Fibroblast of peridontal ligament (primary cell): ENCODE data around the gene RUNX3.

ENCODE experiments used
- DNase-seq: peaks from one replicate; pipeline ENCODE4 v3.0.0-alpha.2; 2010; ENCODE audit errors: extremely low read depth

The RUNX3 gene

DNA sequence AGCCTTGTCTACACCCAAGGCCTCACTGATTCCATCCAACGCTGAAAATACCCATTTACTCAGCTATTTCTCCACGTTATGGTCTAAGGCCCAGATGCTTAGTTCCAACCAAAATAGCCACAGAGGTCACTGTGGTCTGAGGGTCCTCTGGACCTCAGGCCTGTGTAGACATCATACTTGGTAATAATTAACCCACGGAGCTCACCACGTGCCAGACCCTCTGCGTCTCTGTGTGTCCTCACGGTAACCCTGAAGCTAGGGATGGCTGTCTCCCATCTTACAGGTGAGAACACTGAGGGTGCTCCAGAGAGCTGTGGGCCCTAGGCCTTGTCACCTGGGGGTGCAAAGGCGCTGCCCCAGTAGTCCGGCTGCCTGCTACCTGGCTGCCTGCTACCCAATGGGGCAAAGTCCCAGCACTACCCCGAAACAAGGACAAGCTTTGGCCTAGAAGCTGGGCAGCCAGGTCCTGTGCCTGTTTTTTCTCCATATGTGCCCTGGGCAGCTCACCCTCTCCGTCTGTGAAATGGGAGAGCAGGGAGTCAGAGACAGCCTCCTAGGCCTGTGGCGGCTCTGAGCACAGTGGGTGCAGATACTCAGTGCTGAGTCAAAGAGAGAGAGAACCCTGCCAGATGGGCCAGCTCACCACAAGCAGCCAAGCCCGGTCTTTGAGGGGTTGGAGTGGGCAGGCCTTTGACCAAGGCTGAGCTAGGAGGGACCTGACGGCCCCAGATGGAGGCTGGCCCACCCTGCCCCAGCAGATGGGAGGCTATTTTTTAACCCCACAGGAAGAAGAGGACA, 17.0 kb upstream of the RUNX3 start:
- peak; percentile 17 for DNase-seq

DNA sequence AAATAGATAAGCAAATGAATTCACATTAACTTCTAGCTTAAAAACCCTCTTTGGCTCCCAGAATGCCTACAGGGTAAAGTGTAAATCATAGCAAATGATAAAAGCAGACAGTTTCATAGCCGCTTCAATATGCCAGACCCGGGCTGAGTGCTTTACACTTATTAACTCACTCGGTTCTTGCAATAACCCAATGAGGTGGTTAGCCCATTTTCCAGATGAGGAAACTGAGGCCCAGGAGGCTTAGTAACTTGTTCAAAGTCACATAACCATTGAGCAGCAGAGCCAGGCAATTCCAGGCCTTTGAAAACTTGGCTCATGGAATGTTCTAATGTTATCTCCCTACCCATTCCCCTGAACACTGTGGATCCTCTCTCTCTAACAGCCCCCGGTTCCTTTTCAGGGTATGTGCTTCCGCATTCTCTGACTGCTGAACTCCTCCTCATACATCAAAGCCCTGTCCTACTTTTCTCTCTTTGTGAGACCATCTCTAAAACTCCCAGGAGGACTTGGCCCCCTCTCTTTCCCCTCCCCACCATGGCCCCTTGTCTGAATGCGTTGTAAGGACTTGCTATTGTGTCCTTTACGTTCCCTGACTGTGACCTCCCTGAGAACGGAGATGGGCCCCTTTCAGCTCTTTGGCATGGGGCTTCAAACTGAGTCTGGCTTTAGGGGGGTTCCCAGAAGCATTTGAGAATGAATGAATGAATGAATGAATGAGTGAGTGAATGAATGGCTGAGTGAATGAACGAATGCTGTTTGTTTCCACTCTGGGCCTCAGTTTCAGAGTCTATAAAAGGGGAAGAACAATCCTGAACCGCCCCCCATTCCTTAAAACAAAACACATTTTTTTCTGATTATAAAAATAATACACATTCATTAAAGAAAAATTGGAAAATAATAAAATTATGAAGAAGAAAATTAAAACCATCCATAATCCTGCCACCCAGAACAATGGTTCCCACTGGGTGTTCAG, 15.6 kb upstream of the RUNX3 start:
- no peak for DNase-seq

DNA sequence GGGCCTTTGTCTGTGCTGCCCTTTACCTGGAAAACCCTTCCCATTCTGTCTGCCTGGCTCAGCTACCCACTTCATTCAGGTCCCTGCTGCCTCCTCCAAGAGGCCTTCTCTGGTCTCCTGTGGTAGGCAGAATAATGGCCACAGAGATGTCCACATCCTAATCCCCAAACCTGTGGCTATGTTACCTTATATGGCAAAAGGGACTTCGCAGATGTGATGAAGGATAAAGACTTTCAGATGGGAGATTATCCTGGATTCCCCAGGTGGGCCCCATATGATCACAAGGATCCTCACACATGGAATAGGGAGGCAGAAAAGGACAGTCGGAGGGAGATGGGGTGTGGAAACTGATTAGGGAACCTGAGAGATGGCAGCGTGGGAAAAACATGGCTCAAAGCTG, 14.2 kb upstream of the RUNX3 start:
- DNase-seq = no peak

DNA sequence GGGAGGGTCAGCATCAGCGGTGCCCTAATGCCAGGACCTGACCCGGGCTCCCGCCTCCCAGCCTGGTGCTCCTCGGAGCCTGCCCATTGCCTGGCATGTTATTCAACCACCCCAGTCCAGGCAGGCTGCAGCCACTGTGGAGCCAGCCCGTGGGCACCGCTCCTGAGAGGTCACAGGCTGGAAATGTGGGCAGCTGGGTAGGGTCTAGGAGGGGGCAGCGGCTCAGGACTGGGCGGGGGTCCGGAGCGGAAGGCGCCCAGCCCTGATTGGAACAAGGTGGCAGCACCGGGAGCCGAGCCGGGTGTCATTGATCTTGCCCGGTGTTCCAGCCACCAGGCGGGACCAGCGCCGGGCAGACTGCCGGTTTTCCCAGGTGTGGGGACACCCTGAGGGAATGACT, 12.7 kb upstream of the RUNX3 start:
- DNase-seq = no peak

DNA sequence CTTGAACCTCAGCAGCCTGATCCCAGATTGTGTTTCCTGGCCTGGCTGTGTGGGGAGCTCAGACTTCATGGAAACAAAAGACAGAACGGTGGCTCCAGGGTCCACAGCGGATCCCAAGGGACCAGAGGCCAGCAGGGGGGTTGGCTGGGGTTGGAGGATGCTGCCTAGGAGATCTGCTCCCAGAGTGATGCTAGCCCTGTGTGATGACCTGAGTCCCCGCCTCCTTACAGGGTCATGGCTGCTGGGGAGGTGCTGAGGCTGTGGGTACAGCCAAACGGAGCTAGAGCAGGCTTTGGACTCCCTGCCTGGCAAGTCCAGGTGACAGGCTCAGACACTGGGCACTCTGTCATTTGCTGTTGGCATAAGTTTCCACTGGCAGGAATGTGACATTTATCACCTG, 11.5 kb upstream of the RUNX3 start:
- DNase-seq = no peak

DNA sequence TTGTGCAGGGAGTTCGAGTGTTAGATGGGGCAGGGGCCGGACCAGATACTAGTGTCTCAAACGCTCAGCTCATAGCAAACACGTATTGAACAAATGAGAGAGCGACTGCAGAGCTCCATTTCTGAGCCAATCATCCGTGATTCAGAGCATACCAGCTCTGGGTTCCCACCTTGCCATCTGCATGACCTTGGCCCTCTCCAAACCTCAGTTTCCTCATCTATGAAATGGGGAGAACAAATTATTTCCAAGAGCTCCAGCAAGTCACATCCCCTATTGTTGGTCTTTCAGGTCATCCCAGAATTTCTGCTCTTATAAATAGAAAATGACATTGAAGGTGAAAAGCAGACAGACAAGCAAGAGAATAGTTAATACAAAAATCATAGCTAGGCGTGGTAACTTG, 10.2 kb upstream of the RUNX3 start:
- no peak for DNase-seq

DNA sequence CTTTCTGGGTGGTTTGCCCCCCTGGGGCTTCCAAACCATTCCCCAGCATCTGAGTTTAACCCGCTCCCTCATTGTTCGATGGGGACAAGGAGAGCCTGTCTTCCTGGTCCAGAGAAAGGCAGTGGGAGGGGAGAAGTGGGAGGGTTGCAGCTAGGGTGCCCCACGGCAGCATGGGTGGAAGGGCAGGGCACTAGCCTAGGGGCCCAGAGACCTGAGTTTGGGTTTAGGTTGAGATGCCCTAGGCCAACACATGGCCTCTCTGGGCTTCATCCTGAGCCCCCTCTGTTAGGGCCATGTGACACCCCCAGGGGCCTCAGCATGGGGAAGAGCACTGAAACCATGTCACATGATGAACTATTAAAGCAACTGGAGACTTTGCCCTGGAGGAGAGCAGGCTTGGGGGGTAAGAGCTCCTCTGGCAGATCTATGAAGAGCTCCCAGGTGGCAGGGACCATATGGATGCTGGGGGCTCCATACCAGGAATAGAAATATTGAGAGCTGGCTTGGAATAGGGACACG, 9.7 kb upstream of the RUNX3 start:
- no peak for DNase-seq

DNA sequence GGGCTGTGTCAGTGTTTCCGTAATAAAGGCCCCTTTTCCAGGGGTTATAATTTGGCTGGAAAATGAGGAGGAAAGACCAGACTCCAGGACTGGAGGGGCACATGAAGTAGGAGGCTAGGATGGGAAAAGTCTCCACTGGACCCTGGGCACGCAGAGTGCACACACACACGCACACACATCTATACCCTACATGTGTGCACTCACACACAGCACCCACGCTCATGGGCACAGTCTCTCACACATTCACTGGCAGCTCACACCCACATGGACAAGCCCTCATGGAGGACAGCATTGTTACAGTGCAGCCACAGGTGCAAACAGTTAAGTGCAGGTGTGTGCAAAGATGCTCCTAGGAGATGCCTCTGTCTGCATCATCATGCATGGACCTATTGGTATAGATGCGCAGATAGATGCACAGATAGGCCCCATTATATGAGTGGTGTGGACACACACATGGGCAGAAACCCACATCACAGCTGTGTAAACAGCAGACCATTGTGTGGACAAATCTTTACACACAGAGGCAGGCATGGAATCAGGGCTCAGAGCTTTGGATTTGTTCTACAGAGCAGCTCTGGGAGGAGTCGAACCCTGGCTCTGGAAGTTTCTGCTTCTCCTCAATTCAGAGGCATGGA, 9.1 kb upstream of the RUNX3 start:
- DNase-seq = no peak

DNA sequence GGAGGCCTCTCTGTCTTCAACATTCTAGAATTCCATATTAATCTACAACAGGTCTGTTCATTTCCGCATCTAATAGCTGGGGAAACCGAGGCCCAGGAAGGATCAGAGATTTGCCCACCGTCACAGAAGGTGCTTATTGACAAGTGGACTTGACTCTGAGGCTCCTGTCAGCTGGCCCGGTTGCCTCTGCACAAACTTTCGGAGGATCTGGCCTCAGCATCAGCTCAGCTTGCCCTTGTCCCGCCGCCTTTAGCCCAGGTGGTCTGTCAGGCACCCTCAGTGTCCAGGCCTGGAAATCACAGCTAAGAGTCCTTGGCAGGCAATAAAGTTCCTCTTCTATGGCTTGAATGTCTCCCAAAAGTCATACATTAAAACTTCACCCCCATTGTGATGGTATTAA, 8.2 kb upstream of the RUNX3 start:
- DNase-seq = no peak

DNA sequence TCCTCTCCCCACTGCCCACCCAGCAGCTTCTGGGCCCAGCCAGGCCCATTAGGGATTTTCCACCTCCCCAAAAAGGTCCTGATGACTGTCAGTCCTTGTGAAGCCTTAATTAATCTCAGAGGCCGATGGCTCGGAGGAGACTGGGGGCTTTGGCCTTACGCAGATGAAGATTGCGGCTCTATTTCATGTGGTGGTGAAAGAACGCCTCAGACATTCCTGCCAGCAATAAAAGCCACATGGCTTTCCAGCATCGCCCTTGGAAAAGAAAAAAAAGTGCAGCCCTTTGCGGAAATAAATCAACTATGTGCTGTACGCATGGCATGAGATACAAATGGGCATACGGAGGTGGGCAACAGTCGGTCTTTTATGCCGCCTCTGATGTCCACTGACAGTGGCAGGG, 6.6 kb upstream of the RUNX3 start:
- no peak for DNase-seq

DNA sequence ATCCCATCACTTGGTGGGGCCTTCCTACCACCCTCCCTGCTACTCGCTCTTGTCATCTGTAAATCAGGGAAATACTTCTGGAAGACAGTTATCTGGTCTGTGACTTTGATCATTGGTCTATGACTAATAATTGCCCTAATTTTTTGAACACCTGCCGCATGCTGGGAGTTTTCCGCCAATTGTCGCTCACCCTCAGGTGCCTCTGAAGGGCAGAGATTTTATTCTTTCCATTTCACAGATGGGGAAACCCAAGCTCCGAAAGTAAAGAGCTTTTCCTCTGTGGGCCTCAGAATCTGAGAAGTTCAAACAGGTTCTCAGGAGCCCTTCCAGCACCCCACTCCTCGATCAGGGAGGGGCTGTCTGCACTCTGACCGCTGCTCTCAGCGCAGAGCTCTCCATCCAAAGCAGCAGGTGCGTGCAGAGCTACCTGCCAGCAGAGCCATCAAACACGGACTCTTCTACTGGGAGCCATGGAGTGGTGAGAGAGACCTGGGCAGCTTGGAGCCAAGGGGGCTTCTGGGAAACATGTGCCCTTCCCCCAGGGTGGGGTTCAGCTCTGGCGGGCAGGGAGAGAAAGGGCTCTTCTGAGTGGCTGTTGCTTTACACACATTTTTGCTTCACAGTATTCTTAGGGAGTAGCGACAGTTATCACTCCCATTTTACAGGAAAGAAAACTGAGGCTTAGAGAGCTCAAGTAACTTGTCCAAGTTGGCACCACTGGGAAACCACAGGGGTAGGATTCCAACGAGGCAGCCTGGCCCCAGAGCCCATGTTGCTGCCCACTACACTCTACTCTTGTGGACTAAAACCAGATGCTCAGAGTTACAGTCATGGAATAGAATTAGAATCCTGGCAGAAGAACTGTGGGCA, 5.8 kb upstream of the RUNX3 start:
- no peak for DNase-seq

DNA sequence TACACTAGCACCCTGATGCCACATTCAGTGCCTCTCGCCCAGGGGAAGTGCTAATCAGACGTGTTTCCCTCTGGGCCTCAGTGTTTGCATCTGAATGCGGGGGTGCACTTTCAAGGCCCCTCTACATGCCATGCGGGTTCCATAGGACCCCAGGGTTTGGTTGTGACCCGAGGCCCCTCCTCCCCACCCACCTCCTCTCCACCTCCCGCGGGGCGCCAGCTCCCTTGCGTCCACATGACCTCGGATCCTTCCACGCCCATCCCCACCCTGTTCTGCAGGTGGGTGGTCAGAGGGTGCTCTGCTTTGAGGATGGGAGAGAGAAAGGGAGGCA, 5.1 kb upstream of the RUNX3 start:
- no peak for DNase-seq

DNA sequence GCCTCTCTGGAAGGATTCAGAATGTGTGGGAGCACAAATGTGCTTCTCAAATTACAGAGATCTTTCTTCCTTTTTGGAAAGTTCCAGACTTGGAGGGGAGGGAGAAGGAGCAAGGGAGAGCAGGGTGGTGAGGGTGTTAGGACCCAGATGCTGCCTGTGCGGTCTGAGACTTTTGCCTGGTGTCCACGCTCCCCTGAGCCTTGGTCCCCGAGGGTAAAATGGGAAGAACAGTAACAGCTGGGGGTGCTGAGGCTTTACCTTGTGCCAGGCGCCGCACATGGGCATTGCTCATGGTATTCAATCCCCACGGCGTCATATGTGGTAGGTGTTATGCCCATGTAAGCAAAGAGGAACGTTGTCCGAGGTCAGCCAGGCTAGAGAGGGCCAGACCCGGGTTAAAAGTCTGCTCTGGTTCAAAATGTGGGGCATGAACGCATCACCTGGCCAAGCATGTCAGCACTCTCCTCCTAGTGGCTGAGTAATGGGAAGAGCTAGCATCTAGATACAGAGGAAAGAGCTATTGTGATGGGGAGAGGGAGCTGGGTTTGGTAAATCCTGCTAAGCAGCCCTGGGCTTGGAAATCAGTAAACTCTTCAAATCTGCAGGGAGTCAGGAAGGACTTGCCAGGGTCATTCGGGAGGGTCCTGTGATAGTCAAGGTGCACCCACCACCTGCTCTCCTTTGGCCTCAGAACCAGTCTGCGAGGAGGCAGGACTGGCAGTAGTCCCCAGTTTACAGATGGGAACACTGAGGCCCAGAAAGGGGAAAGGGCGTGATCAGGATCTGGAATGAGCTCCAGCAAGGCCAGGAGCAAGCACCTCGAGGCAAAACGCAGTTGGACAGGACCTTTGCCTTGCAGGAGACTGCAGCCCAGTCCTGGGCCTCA, 4.5 kb upstream of the RUNX3 start:
- no peak for DNase-seq

DNA sequence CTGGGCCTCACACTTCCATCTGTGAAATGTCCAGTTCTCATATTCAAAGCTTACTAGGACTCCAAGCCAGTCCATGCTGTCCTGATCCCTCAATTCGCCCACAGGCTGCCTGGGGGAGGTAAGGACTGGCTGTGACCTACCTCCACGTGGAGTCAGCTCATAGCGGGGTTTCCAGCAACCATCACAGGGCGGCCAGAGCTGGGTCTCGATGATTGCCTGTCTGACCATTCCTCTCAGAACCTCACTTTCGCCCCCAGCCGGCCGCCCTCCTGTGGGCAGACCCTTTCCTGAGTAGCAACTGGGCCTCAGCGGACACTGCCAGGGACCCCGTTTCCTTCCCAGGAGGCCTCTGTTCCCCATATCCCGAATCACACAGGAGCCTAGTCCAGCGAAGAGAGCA, 3.4 kb upstream of the RUNX3 start:
- DNase-seq = no peak

DNA sequence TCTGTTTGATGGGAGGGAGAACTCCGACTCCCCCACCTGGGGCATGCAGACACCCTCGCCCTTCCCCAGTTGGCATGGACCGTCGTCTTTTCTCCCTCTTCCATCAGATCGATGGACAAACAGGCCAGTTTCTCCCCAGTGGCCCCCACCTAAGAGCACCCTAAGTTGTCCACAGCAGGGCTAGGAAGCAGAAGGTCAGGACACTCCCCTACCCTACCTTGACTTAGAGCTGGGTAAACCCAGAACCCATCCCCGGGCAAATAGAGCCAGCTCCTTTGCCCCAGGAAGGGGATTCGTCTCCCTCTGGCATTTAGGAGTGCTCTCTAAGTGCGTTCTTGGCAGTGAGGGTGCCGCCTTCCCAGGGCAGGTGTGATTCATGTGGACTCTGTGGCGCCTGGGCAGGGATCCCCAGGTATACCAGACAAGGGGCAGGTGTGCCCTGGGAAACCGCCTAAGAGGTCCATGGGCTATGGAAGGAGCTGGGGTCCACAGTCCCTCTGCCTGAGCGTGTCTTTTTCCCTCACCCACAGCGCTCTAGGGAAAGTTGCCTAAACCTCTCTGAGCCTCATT, 2.7 kb upstream of the RUNX3 start:
- no peak for DNase-seq

DNA sequence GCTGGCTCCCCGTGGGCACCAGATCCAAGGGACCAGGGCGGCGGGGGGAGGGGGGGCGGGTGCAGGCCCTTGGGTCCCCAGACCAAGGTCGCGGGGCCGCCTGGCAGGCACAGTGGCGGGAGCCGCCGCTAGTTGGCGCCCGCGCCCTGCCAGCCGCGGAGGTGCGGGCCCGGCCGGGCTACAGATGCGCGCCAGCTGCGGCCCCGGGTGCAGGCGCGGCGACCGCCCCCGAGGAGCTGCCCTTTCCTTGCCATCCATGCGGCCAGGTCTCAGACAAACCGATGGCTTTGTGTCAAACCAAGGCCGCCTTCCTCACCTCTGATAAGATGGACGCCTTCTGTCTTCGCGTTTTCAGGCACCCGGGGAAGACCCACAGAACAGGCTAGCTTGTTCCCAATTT, 2.2 kb upstream of the RUNX3 start:
- no peak for DNase-seq

DNA sequence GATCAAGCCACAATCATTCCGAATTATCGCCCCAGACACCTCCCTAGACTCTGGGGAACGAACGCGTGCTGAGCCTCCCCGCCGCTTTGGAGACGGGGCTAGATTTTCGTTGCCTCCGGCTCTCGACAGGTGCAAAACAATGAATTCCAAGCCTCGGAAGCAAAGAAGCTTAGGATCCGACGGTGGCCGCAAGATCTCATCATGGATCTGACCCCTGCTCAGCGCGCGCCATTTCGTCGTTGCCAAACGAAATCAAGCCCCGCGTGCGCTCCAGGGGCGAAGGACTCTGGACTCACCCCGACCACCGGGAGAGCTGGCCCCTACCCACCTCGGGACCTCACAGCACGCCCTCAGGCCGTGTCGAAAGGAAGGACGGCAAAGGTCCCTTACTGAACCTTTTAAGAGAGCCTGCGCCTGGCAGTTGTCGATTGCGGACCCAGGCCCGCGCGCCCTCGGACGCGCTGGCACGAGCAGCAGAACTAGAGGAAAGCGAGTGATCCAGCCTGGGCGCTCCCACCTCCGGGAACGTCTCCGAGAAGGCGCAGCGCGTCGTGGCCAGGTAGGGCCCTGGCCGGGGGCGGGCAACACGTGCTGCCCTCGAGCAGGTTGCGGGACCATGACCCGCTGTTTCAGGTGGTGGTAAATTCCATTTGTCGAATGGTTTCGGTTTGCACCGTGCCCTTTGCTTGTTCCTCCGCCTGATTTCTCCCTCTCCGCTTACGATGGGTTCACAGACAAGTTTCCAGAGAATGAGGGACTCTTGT, 1.6 kb upstream of the RUNX3 start:
- DNase-seq = no peak

DNA sequence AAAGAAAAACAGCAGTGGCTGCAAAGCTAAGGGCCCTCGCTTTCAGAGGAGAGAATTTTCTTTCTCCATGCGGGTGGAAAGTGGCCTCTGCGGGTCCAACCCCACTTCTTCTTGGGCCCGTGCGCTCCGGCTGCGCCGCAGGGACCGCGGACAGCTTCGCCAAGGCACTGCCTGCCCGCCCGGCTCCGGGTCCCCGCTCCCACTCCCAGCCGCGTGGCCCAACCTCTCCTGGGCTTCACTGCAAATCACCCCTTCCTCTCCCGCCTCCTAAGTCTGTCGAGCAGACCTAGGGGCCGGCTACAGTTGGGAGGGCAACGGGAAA, 1.0 kb upstream of the RUNX3 start:
- no peak for DNase-seq
